ENCODE results near the gene ARMC2. TPM values are rescaled to one million over a fixed set of nuclear protein-coding genes. Genes with fewer than 3 reads are reported as not detected.
"Not testable (repeated sequence)": the region's sequence is repeated elsewhere in the genome, so short reads cannot be mapped to it uniquely, and the experiment has no call there.

ARMC2 gene
- total RNA-seq, 1 donor from 2014 or later: 14.0 TPM

DNA sequence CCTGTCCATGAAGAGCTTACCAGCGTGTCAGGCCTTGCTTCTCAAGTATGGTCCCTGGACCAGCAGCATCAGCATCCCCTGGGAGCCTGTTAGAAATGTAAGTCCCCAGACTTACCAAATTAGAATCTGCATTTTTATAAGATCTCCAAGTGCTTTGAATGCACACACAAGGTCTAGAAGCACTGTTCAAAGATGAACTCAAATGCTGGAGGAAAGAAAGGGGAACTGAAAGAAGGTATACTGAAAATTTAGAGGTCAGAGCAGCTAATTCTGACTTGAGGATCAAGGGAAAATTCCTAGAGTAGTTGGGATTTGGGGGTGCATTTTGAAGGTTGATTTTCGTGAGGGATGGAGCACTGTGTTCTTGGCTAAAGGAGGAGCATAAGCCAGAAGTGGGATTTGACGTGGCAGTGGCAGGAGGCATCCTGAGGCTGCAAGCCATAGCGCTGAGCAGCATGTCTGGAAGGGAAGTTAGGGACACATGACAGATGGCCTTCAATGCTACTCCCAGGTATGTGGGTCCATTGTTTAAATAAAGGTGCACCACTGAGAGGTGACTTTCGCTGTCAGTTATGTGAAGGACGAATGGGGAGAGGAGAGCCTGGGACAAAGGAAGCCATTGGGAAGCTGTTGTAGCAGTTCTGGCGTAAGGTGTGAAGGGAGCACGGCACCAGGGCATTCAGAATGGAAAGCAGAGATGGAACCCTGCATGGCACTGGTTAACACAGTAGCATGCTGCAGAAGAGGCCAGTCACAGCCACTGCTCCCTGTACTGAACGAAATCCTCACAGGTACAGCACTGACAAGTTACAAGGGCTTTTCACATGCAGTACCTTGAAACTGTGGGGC, 36.2 kb downstream of the ARMC2 start:
- Histone ChIP-seq H3K9me3 (replicated peaks) (peaks cover 9% of the 10 kb centered on the region), H3K27me3 (ENCODE audit: low read depth) (no peaks in the 10 kb centered on the region), H3K4me1 (peaks cover 12% of the 10 kb centered on the region), H3K27ac (replicated peaks) (peak overlapping the region; percentile 26), H3K4me3 (no peak overlapping the region), H3K36me3 (peaks cover 13% of the 10 kb centered on the region)
- TF ChIP-seq, protein P1, sequence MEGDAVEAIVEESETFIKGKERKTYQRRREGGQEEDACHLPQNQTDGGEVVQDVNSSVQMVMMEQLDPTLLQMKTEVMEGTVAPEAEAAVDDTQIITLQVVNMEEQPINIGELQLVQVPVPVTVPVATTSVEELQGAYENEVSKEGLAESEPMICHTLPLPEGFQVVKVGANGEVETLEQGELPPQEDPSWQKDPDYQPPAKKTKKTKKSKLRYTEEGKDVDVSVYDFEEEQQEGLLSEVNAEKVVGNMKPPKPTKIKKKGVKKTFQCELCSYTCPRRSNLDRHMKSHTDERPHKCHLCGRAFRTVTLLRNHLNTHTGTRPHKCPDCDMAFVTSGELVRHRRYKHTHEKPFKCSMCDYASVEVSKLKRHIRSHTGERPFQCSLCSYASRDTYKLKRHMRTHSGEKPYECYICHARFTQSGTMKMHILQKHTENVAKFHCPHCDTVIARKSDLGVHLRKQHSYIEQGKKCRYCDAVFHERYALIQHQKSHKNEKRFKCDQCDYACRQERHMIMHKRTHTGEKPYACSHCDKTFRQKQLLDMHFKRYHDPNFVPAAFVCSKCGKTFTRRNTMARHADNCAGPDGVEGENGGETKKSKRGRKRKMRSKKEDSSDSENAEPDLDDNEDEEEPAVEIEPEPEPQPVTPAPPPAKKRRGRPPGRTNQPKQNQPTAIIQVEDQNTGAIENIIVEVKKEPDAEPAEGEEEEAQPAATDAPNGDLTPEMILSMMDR (IDR thresholded peaks at IDR 0.05; ENCODE audit: borderline replicate concordance): no peak
- intact Hi-C loops (cut with micrococcal nuclease): no loop called here
- no peak for DNase-seq

DNA sequence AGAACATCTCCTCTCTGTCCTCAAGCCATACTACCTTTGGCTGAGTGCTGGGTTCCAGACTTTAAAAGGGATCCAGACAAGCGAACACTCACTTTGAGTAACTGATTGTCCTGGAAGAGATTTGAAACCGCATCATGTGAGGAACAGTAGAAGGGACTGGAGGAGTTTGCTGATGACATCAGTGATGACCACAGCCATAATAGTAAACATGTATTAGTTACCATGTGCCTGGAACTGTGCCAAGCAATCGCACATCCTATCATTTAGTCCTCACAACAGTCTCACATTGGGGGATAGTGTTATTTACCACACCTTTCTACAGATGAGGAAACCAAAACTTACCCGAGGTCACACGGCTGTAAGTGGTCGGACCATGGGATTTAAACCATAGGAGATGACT, 39.8 kb downstream of the ARMC2 start:
- no peak overlapping the region for H3K4me3 ChIP-seq
- DNase-seq: no peak
- intact Hi-C loops (cut with micrococcal nuclease): no loop called here

DNA sequence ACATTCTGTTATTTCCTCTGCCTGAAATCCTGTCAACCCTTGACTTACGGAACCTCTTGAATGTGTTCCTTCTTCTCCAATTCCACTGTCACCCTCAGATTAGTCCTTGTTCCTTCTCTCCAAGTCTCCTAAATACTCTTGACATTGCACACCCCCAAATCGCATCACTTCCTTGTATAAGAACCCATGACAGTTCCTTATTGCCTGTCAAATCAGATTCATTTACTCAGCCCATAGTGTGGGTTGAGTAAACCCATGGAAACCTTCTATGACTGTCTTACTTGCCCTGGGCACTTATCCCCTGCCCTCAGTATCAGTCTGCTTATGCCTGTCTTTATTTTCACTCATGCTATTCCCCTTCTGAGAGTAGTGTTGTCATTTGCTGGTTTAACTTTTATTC, 40.5 kb downstream of the ARMC2 start:
- Histone ChIP-seq H3K27ac (replicated peaks) (no peak overlapping the region), H3K4me1 (peaks cover 22% of the 10 kb centered on the region), H3K27me3 (ENCODE audit: low read depth) (no peaks in the 10 kb centered on the region), H3K36me3 (no peaks in the 10 kb centered on the region), H3K9me3 (replicated peaks) (no peaks in the 10 kb centered on the region), H3K4me3 (no peak overlapping the region)
- TF ChIP-seq, protein P1 (IDR thresholded peaks at IDR 0.05; ENCODE audit: borderline replicate concordance): no peak
- no peak for DNase-seq
- intact Hi-C loops (cut with micrococcal nuclease): no loop called here

More for the DNA sequence above, 39.8 kb downstream of the ARMC2 start:
- Histone ChIP-seq H3K4me1 (peaks cover 15% of the 10 kb centered on the region), H3K36me3 (peaks cover under 1% of the 10 kb centered on the region), H3K9me3 (replicated peaks) (peaks cover 2% of the 10 kb centered on the region), H3K27ac (replicated peaks) (no peak overlapping the region), H3K27me3 (ENCODE audit: low read depth) (no peaks in the 10 kb centered on the region)
- TF ChIP-seq, protein P1 (IDR thresholded peaks at IDR 0.05; ENCODE audit: borderline replicate concordance): no peak

DNA sequence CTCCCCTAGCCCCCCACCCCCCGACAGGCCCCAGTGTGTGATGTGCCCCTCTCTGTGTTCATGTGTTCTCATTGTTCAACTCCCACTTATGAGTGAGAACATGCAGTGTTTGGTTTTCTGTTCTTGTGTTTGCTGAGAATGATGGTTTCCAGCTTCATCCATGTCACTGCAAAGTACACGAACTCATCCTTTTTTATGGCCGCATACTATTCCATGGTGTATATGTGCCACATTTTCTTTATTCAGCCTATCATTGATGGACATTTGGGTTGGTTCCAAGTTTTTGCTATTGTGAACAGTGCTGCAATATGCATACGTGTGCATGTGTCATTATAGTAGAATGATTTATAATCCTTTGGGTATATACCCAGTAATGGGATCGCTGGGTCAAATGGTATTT, 42.7 kb downstream of the ARMC2 start:
- not testable (repeated sequence) for H3K4me3 ChIP-seq
- peaks cover 19% of the 10 kb centered on the region for H3K4me1 ChIP-seq
- intact Hi-C loops (cut with micrococcal nuclease): loop anchor here (10.0 kb wide), 1 partner anchor 216 kb away; no protein-coding TSS in a partner anchor

DNA sequence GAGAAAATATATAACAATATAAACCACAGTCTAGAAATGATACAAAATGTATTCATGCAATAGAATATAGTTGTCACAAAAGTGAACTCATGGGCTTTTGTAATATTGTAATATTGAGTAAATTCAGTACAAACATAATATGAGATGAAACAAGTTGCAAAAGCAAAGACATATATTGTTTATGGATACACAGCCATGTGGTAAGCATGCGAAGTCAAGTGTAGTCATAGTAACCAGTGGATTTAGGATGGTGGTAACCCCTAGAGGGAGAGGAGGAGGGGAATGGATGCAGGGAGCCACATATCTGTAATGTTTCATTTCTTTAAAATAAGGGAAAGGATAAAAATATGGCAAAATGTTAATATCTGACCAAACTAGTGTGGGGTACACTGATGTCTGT, 47.3 kb downstream of the ARMC2 start:
- DNase-seq: no peak
- Histone ChIP-seq H3K36me3 (no peaks in the 10 kb centered on the region), H3K27me3 (ENCODE audit: low read depth) (no peaks in the 10 kb centered on the region), H3K27ac (replicated peaks) (peak overlapping the region; percentile 79), H3K4me1 (peaks cover 47% of the 10 kb centered on the region), H3K4me3 (no peak overlapping the region), H3K9me3 (replicated peaks) (no peaks in the 10 kb centered on the region)
- intact Hi-C loops (cut with micrococcal nuclease): loop anchor here (2.0 to 10.0 kb wide), 2 partner anchors 221 to 355 kb away; no protein-coding TSS in a partner anchor
- TF ChIP-seq, protein P1 (IDR thresholded peaks at IDR 0.05; ENCODE audit: borderline replicate concordance): no peak

More for the DNA sequence above, 42.7 kb downstream of the ARMC2 start:
- not testable (repeated sequence) for H3K9me3 ChIP-seq (replicated peaks); H3K27me3 ChIP-seq (ENCODE audit: low read depth); H3K27ac ChIP-seq (replicated peaks); H3K36me3 ChIP-seq; DNase-seq

DNA sequence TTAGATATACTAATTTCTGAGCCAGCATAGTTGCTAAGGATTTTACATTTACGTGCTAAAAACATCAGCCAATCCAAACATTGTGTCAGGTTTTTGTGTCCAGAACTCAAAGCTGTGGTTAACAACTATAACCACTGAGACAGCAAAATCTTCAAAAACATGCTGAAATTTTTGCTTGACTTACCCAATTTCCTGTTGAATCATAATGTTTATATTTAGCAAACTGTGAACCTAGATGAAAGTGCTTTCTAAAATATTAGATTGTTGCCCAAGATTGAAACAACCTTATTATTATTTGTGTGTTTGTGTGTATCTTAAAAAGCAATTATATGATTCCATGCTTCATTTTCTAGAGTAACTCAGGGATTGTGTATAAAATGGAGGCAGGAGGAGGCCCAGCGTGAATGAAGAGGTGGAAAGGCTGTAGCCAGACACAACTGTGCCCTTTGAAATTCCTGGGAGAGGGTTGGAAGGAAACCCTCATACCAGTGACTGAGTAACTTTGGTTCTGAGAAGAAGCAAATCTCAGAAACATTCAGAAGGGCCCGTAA, 48.0 kb downstream of the ARMC2 start:
- no peak for DNase-seq
- Histone ChIP-seq H3K27me3 (ENCODE audit: low read depth) (no peaks in the 10 kb centered on the region), H3K9me3 (replicated peaks) (no peaks in the 10 kb centered on the region), H3K4me1 (peaks cover 47% of the 10 kb centered on the region), H3K4me3 (no peak overlapping the region), H3K36me3 (no peaks in the 10 kb centered on the region), H3K27ac (replicated peaks) (peak overlapping the region; percentile 79)
- TF ChIP-seq, protein P1 (IDR thresholded peaks at IDR 0.05; ENCODE audit: borderline replicate concordance): no peak
- intact Hi-C loops (cut with micrococcal nuclease): loop anchor here (10.0 kb wide), 1 partner anchor 221 kb away; no protein-coding TSS in a partner anchor

Measured in left ventricle myocardium inferior (tissue), 1 donor.